ENCODE measurements around the gene DEFB116. TPM values are rescaled to one million over a fixed set of nuclear protein-coding genes. Genes with fewer than 3 reads are reported as not detected.

Gene DEFB116
- total and polyA plus RNA-seq, 2 experiments from 2014 or later: not detected

- TF ChIP-seq CTCF (IDR thresholded peaks at IDR 0.05; ENCODE audit: poor library complexity) (no peak), EZH2phosphoT487 (IDR thresholded peaks at IDR 0.05; ENCODE audit: low read depth, severe bottlenecking, unreplicated experiment) (no peak), EZH2 (IDR thresholded peaks at IDR 0.05; ENCODE audit: borderline replicate concordance) (no peak)
- no peak overlapping the region for H3K4me3 ChIP-seq
- H2AFZ ChIP-seq: no peak overlapping the region
- H3K27ac ChIP-seq: no peak overlapping the region
- DNase-seq (ENCODE audit: low spot score): no peak
- no peak overlapping the region for H3K4me2 ChIP-seq
- H3K9me2 ChIP-seq (replicated peaks; ENCODE audit: insufficient read depth): no peaks in the 10 kb centered on the region
- H3K79me2 ChIP-seq: no peaks in the 10 kb centered on the region
- H3K36me3 ChIP-seq (replicated peaks; ENCODE audit: insufficient read depth, low read depth): no peaks in the 10 kb centered on the region
- H4K20me1 ChIP-seq (ENCODE audit: insufficient read depth, poor library complexity, severe bottlenecking): no peaks in the 10 kb centered on the region
- 43% methylated on average over 3 of the region's 3 CpGs for WGBS (ENCODE audit: low lambda C conversion rate, missing lambda C conversion rate)
- H3K27me3 ChIP-seq: no peaks in the 10 kb centered on the region
- H3K9me3 ChIP-seq (ENCODE audit: low read depth): no peaks in the 10 kb centered on the region
- no peaks in the 10 kb centered on the region for H3K4me1 ChIP-seq (ENCODE audit: insufficient read depth)
These were observed 51.4 kb downstream of the DEFB116 start for GRCh38 chr20:31256959-31257358.

Small RNA genes lying within 50 kb of the gene (small RNA-seq; reads per million reads assigned to genes)
- not detected for gene RNA5SP480

Other genes with a start within 250 kb of the DEFB116 start
- gene DEFB115, start 50.9 kb downstream of the DEFB116 start, total RNA-seq: not detected in 2 replicates
- not detected in 2 replicates for gene DEFB115, start 50.9 kb downstream of the DEFB116 start, polyA plus RNA-seq
- gene DEFB118, start 60.0 kb upstream of the DEFB116 start, total RNA-seq: not detected in 2 replicates
- gene DEFB118, start 60.0 kb upstream of the DEFB116 start, polyA plus RNA-seq: not detected in 2 replicates
- not detected in 2 replicates for gene DEFB119, start 82.0 kb upstream of the DEFB116 start, total RNA-seq
- gene DEFB119, start 82.0 kb upstream of the DEFB116 start, polyA plus RNA-seq: not detected in 2 replicates
- gene DEFB121, start 97.6 kb upstream of the DEFB116 start, total RNA-seq: not detected in 2 replicates
- not detected in 2 replicates for gene DEFB121, start 97.6 kb upstream of the DEFB116 start, polyA plus RNA-seq
- gene DEFB123, start 132.0 kb upstream of the DEFB116 start, total RNA-seq: not detected in 2 replicates
- gene DEFB123, start 132.0 kb upstream of the DEFB116 start, polyA plus RNA-seq: not detected in 2 replicates
- gene DEFB124, start 166.5 kb upstream of the DEFB116 start, total RNA-seq: not detected in 2 replicates
- not detected in 2 replicates for gene DEFB124, start 166.5 kb upstream of the DEFB116 start, polyA plus RNA-seq
- 0.08 TPM in 1 of 2 replicates, not detected in the other for gene REM1, start 166.7 kb upstream of the DEFB116 start, total RNA-seq
- gene REM1, start 166.7 kb upstream of the DEFB116 start, polyA plus RNA-seq: 1.1 TPM in 1 of 2 replicates, not detected in the other
- gene HM13, start 205.9 kb upstream of the DEFB116 start, total RNA-seq: 219 and 228 TPM in 2 replicates
- gene HM13, start 205.9 kb upstream of the DEFB116 start, polyA plus RNA-seq: 460 and 461 TPM in 2 replicates

All from hepatocyte (in vitro differentiated cells).